PC-3 (cell line): Measurements from ENCODE around the gene CAMK1G. TPM values are rescaled to one million over a fixed set of nuclear protein-coding genes. Genes with fewer than 3 reads are reported as not detected.

Experiments
- ATAC-seq: fragments of 200-7000 bp; cut with Tn5 transposase; 2 replicates; pipeline ENCODE4 v1.9.1; 2020; ENCODE audit warnings: mild to moderate bottlenecking, moderate library complexity
- BruUV-seq: library from RNA; stranded (reverse); fragments of 400-500 nt; replicated peaks from 2 replicates; lab custom pipeline; 2021; lab: Mats Ljungman, UMichigan
- CTCF ChIA-PET: fragments of 300-600 bp; sonication (Branson Sonifier 250); formaldehyde crosslinking; loops from one replicate; lab custom pipeline; 2022; ENCODE audit warnings: antibody characterized with exemption; lab: Charles Lee
- POLR2A ChIA-PET: fragments of 300-600 bp; sonication (Branson Sonifier 250); formaldehyde crosslinking; loops from one replicate; lab custom pipeline; 2022; ENCODE audit warnings: antibody characterized with exemption; ENCODE audit not compliant: unreplicated experiment; lab: Charles Lee
- DNase-seq: peaks from one replicate; pipeline ENCODE4 v3.0.0-alpha.2; 2015
- H2AFZ ChIP-seq: fragments of 300-600 bp; sonication (generic); 2 replicates; pipeline ENCODE4 v1.6.0; 2016; ENCODE audit warnings: antibody characterized with exemption, low read length
- H3F3A ChIP-seq: fragments of 300-600 bp; sonication (generic); one replicate; pipeline ENCODE4 v1.6.0; 2017; ENCODE audit warnings: antibody characterized with exemption, low read length, control low read depth, mild to moderate bottlenecking; ENCODE audit not compliant: unreplicated experiment
- H3K27ac ChIP-seq: fragments of 300-600 bp; sonication (generic); 2 replicates; pipeline ENCODE4 v1.5.1; 2016; ENCODE audit warnings: mild to moderate bottlenecking, low read length
- H3K27me3 ChIP-seq: fragments of 300-600 bp; sonication (generic); 2 replicates; pipeline ENCODE4 v1.6.1; 2016; ENCODE audit warnings: low read length, mixed read lengths
- H3K36me3 ChIP-seq: fragments of 300-600 bp; sonication (generic); 2 replicates; pipeline ENCODE4 v1.6.1; 2016; ENCODE audit warnings: low read depth, mixed run types, low read length, mixed read lengths
- H3K4me1 ChIP-seq: fragments of 300-600 bp; sonication (generic); 2 replicates; pipeline ENCODE4 v1.5.1; 2016; ENCODE audit warnings: low read length; ENCODE audit not compliant: insufficient read depth
- H3K4me2 ChIP-seq: fragments of 300-600 bp; sonication (generic); 2 replicates; pipeline ENCODE4 v1.6.0; 2016; ENCODE audit warnings: low read length
- H3K4me3 ChIP-seq: fragments of 300-600 bp; sonication (generic); 2 replicates; pipeline ENCODE4 v1.5.1; 2016; ENCODE audit warnings: mild to moderate bottlenecking, low read length, mixed read lengths
- H3K79me2 ChIP-seq: fragments of 300-600 bp; sonication (generic); 2 replicates; pipeline ENCODE4 v1.6.1; 2017; ENCODE audit warnings: low read length, mixed read lengths
- H3K9ac ChIP-seq: fragments of 300-600 bp; sonication (generic); 2 replicates; pipeline ENCODE4 v1.6.0; 2016; ENCODE audit warnings: mild to moderate bottlenecking, low read length
- H3K9me2 ChIP-seq: fragments of 300-600 bp; sonication (generic); replicated peaks from 2 replicates; pipeline ENCODE4 v1.6.1; 2016; ENCODE audit warnings: mixed run types, low read length, mixed read lengths
- H3K9me3 ChIP-seq: fragments of 300-600 bp; sonication (generic); 2 replicates; pipeline ENCODE4 v1.6.1; 2016; ENCODE audit warnings: low read length, mixed read lengths
- H4K20me1 ChIP-seq: fragments of 300-600 bp; sonication (generic); 2 replicates; pipeline ENCODE4 v1.6.1; 2016; ENCODE audit warnings: low read length, mixed read lengths
- CTCF ChIP-seq: fragments of 300-600 bp; sonication (generic); conservative IDR thresholded peaks from 2 replicates; pipeline ENCODE4 v1.5.1; 2017; ENCODE audit warnings: antibody characterized with exemption, low read depth, mild to moderate bottlenecking, low read length
- EZH2 ChIP-seq: fragments of 300-600 bp; sonication (generic); IDR thresholded peaks from one replicate; pipeline ENCODE4 v1.6.1; 2017; ENCODE audit warnings: antibody characterized with exemption, mild to moderate bottlenecking, low read length; ENCODE audit not compliant: unreplicated experiment
- EZH2phosphoT487 ChIP-seq: fragments of 300-600 bp; sonication (generic); IDR thresholded peaks from 2 replicates; pipeline ENCODE4 v1.6.1; 2018; ENCODE audit warnings: mild to moderate bottlenecking, antibody characterized with exemption, low read length, borderline replicate concordance
- intact Hi-C: fragments of 100-400 bp; cut with micrococcal nuclease; formaldehyde crosslinking; loops from 2 replicates; pipeline ENCODE4 v1.9.0; 2023
- total RNA-seq: library from RNA; depleted of rRNA; stranded (reverse); fragments of >200 nt; gene quantifications from 2 replicates; pipeline ENCODE4 v1.2.3, GENCODE V29; 2014

CAMK1G gene
- total RNA-seq, 1 experiment from 2014 or later: not detected

- Histone ChIP-seq H3K4me2 (peak overlapping the region; percentile 97), H3K4me3 (peak overlapping the region; percentile 82), H3F3A (peaks cover 20% of the 10 kb centered on the region), H3K27ac (peak overlapping the region; percentile 38), H3K36me3 (peaks cover 83% of the 10 kb centered on the region), H3K9me2 (no peaks in the 10 kb centered on the region), H2AFZ (no peak overlapping the region), H3K9ac (no peak overlapping the region), H3K27me3 (no peaks in the 10 kb centered on the region), H3K9me3 (no peaks in the 10 kb centered on the region), H3K4me1 (peaks cover 71% of the 10 kb centered on the region), H4K20me1 (peaks cover 82% of the 10 kb centered on the region), H3K79me2 (peaks cover 100% of the 10 kb centered on the region)
- DNase-seq (no peak), ATAC-seq (no peak)
- ChIA-PET POLR2A (no interaction called here), CTCF (no interaction called here)
- no peak for TF ChIP-seq EZH2
- no peak for TF ChIP-seq EZH2phosphoT487
- no peak for TF ChIP-seq CTCF
- intact Hi-C loops: no loop called here
- no TSS peak for BruUV-seq
These were observed 63.6 kb downstream of the CAMK1G start for GRCh38 chr1:209647156-209647555.

- Histone ChIP-seq H3K9me3 (no peaks in the 10 kb centered on the region), H3K27me3 (no peaks in the 10 kb centered on the region), H3K4me3 (peak overlapping the region; percentile 82), H4K20me1 (peaks cover 73% of the 10 kb centered on the region), H3K27ac (peak overlapping the region; percentile 95), H3K4me2 (peak overlapping the region; percentile 97), H3K9me2 (no peaks in the 10 kb centered on the region), H2AFZ (no peak overlapping the region), H3K4me1 (peaks cover 73% of the 10 kb centered on the region), H3K36me3 (peaks cover 72% of the 10 kb centered on the region), H3F3A (peaks cover 24% of the 10 kb centered on the region), H3K79me2 (peaks cover 94% of the 10 kb centered on the region), H3K9ac (peak overlapping the region; percentile 58)
- no peak for DNase-seq
- ChIA-PET CTCF (no interaction called here), POLR2A (no interaction called here)
- intact Hi-C loops: no loop called here
- no peak for TF ChIP-seq CTCF
- no peak for TF ChIP-seq EZH2phosphoT487
- TF ChIP-seq EZH2: no peak
- BruUV-seq: no TSS peak
- ATAC-seq: no peak
These were observed 64.8 kb downstream of the CAMK1G start for GRCh38 chr1:209648346-209648745.

- Histone ChIP-seq H3K9me3 (no peaks in the 10 kb centered on the region), H3F3A (peaks cover 24% of the 10 kb centered on the region), H3K27ac (peak overlapping the region; percentile 95), H3K4me2 (peak overlapping the region; percentile 97), H4K20me1 (peaks cover 65% of the 10 kb centered on the region), H3K79me2 (peaks cover 94% of the 10 kb centered on the region), H3K9me2 (no peaks in the 10 kb centered on the region), H3K27me3 (no peaks in the 10 kb centered on the region), H3K9ac (peak overlapping the region; percentile 93), H2AFZ (no peak overlapping the region), H3K36me3 (peaks cover 64% of the 10 kb centered on the region), H3K4me3 (peak overlapping the region; percentile 82), H3K4me1 (peaks cover 76% of the 10 kb centered on the region)
- ATAC-seq (peak; percentile 50), DNase-seq (peak; percentile 99)
- BruUV-seq: no TSS peak
- POLR2A ChIA-PET: interaction anchor here (0.5 to 1.6 kb wide), 6 partner anchors 18 to 1930 kb away, joined by 3 to 12 read pairs (median 4); partner anchors contain the start of genes G0S2 and SLC30A1
- TF ChIP-seq CTCF (no peak), EZH2 (no peak), EZH2phosphoT487 (no peak)
- CTCF ChIA-PET: interaction anchor here (0.6 kb wide), 1 partner anchor 36 kb away, joined by 3 read pairs; no protein-coding TSS in a partner anchor
- intact Hi-C loops: no loop called here
These were observed 65.6 kb downstream of the CAMK1G start for GRCh38 chr1:209648931-209649776.
